GM12878 (cell line): ENCODE results near the gene INPP1. TPM values are rescaled to one million over a fixed set of nuclear protein-coding genes. Genes with fewer than 3 reads are reported as not detected.

Experiments used
- ATAC-seq: fragments of 200-7000 bp; cut with Tn5 transposase; 3 replicates; pipeline ENCODE4 v1.9.1; 2020; ENCODE audit warnings: mild to moderate bottlenecking, moderate library complexity
- BruUV-seq: library from RNA; stranded (reverse); fragments of 400-500 nt; replicated peaks from 2 replicates; lab custom pipeline; 2021; lab: Mats Ljungman, UMichigan
- CTCF ChIA-PET: fragments of 300-600 bp; sonication (Branson Sonifier 250); formaldehyde crosslinking; extraction: SDS; loops from one replicate; lab custom pipeline; 2021; ENCODE audit warnings: inconsistent platforms; lab: Yijun Ruan, JAX
- POLR2A ChIA-PET: fragments of 350-600 bp; formaldehyde crosslinking; extraction: SDS; loops from one replicate; lab custom pipeline; 2021; ENCODE audit warnings: inconsistent platforms; lab: Charles Lee
- RAD21 ChIA-PET: fragments of 300-600 bp; sonication (Branson Sonifier 250); formaldehyde crosslinking; loops from one replicate; lab custom pipeline; 2023; ENCODE audit warnings: antibody characterized with exemption; ENCODE audit not compliant: unreplicated experiment; lab: Charles Lee
- SMC1A ChIA-PET: fragments of 300-600 bp; sonication (Branson Sonifier 250); formaldehyde crosslinking; loops from one replicate; lab custom pipeline; 2023; ENCODE audit not compliant: unreplicated experiment, uncharacterized antibody; lab: Charles Lee
- DNase-seq: peaks from one replicate; pipeline ENCODE4 v3.0.0-alpha.2; 2011; ENCODE audit warnings: low read depth, low spot score
- FAIRE-seq: peaks from 3 replicates; lab custom pipeline; 2011; peaks lifted over from hg19 to GRCh38; lab: Jason Lieb, UNC
- H2AFZ ChIP-seq: 2 replicates; pipeline ENCODE4 v1.6.0; 2011; ENCODE audit warnings: low read depth, low read length, control low read depth; ENCODE audit not compliant: control insufficient read depth
- H3K27ac ChIP-seq: 2 replicates; pipeline ENCODE4 v1.5.1; 2011; ENCODE audit warnings: control low read depth; ENCODE audit not compliant: control insufficient read depth, insufficient read depth
- H3K27me3 ChIP-seq, 2 experiments: replicated peaks in 1 of 2; 2 replicates each; pipeline versions ENCODE4 v1.6.0 to v1.6.1; 2011; ENCODE audit warnings: low read length in 1 of 2; ENCODE audit not compliant: control insufficient read depth in 2 of 2, insufficient read depth in 2 of 2
- H3K36me3 ChIP-seq, 2 experiments: 2 replicates each; pipeline ENCODE4 v1.5.1; 2011; ENCODE audit warnings: low read length in 1 of 2; ENCODE audit not compliant: control insufficient read depth in 2 of 2, insufficient read depth in 2 of 2
- H3K4me1 ChIP-seq: 2 replicates; pipeline ENCODE4 v1.6.1; 2011; ENCODE audit warnings: mild to moderate bottlenecking, low read length, moderate library complexity, mixed read lengths; ENCODE audit not compliant: control insufficient read depth, insufficient read depth
- H3K4me2 ChIP-seq: 2 replicates; pipeline ENCODE4 v1.6.0; 2011; ENCODE audit warnings: control low read depth; ENCODE audit not compliant: control insufficient read depth, insufficient read depth
- H3K4me3 ChIP-seq: fragments of 200-600 bp; sonication (generic); 2 replicates; pipeline ENCODE4 v1.5.1; 2016
- H3K79me2 ChIP-seq: 2 replicates; pipeline ENCODE4 v1.6.0; 2011; ENCODE audit warnings: low read length; ENCODE audit not compliant: control insufficient read depth, insufficient read depth
- H3K9ac ChIP-seq: 2 replicates; pipeline ENCODE4 v1.8.0; 2011; ENCODE audit warnings: low read length, control low read depth, mixed read lengths; ENCODE audit not compliant: control insufficient read depth, insufficient read depth
- H3K9me3 ChIP-seq: replicated peaks from 3 replicates; pipeline ENCODE4 v1.5.1; 2011; ENCODE audit warnings: mild to moderate bottlenecking, low read length; ENCODE audit not compliant: control insufficient read depth, insufficient read depth
- H4K20me1 ChIP-seq: 2 replicates; pipeline ENCODE4 v1.6.0; 2011; ENCODE audit not compliant: control insufficient read depth, insufficient read depth
- E4F1 ChIP-seq: fragments of 450-650 bp; IDR thresholded peaks from 2 replicates; pipeline ENCODE4 v1.6.1; 2018; ENCODE audit warnings: borderline replicate concordance, mild to moderate bottlenecking; ENCODE audit not compliant: partially characterized antibody
- EGR1 ChIP-seq, 2 experiments: IDR thresholded peaks; 1 replicate in 1 of 2; 2 replicates in 1 of 2; pipeline ENCODE4 v1.6.1; 2011 to 2012; ENCODE audit warnings: low read depth in 2 of 2, low read length in 2 of 2, borderline replicate concordance in 1 of 2, mild to moderate bottlenecking in 1 of 2, moderate library complexity in 1 of 2
- FOXK2 ChIP-seq: fragments of 450-650 bp; IDR thresholded peaks from 2 replicates; pipeline ENCODE4 v1.6.1; 2017; ENCODE audit warnings: mild to moderate bottlenecking, moderate library complexity
- GATAD2B ChIP-seq: fragments of 450-650 bp; conservative IDR thresholded peaks from 2 replicates; pipeline ENCODE4 v1.6.1; 2017; ENCODE audit warnings: low read depth, mild to moderate bottlenecking, moderate library complexity
- HSF1 ChIP-seq: fragments of 150-350 bp; IDR thresholded peaks from 2 replicates; pipeline ENCODE4 v1.6.1; 2014; ENCODE audit warnings: mild to moderate bottlenecking, low read depth, low read length
- IKZF1 ChIP-seq: fragments of 450-650 bp; conservative IDR thresholded peaks from 2 replicates; pipeline ENCODE4 v1.6.1; 2017; ENCODE audit warnings: antibody characterized with exemption, mild to moderate bottlenecking
- MYC ChIP-seq: IDR thresholded peaks from 2 replicates; pipeline ENCODE4 v1.6.1; 2011; ENCODE audit warnings: mild to moderate bottlenecking, low read length, moderate library complexity, inconsistent platforms; ENCODE audit not compliant: insufficient read depth, insufficient replicate concordance, insufficient read length, severe bottlenecking
- PBX3 ChIP-seq: IDR thresholded peaks from 2 replicates; pipeline ENCODE4 v1.6.1; 2011; ENCODE audit warnings: mild to moderate bottlenecking, low read depth, low read length, moderate library complexity; ENCODE audit not compliant: insufficient replicate concordance
- POU2F2 ChIP-seq: IDR thresholded peaks from 3 replicates; pipeline ENCODE4 v1.6.1; 2011; ENCODE audit warnings: low read depth, mild to moderate bottlenecking, low read length, borderline replicate concordance
- SMAD1 ChIP-seq: fragments of 450-650 bp; IDR thresholded peaks from 2 replicates; pipeline ENCODE4 v1.6.1; 2018; ENCODE audit warnings: mild to moderate bottlenecking, low read depth; ENCODE audit not compliant: partially characterized antibody
- SRF ChIP-seq, 2 experiments: IDR thresholded peaks; 2 replicates each; pipeline ENCODE4 v1.6.1; 2011; ENCODE audit warnings: low read depth in 2 of 2, low read length in 2 of 2, mild to moderate bottlenecking in 1 of 2, moderate library complexity in 1 of 2
- STAT3 ChIP-seq: IDR thresholded peaks from 2 replicates; pipeline ENCODE4 v1.6.1; 2011; ENCODE audit warnings: low read depth, low read length, improper control_type of control experiment
- ZBTB4 ChIP-seq: fragments of 450-650 bp; formaldehyde crosslinking; IDR thresholded peaks from 2 replicates; pipeline ENCODE4 v1.4.0; 2022; ENCODE audit warnings: mild to moderate bottlenecking, moderate library complexity
- ZNF217 ChIP-seq: fragments of 450-650 bp; IDR thresholded peaks from 2 replicates; pipeline ENCODE4 v1.6.1; 2017; ENCODE audit warnings: antibody characterized with exemption, mild to moderate bottlenecking
- WGBS: methylation state at CpG from one replicate; pipeline ENCODE4 v1.1.6; 2016; ENCODE audit warnings: low lambda C conversion rate; ENCODE audit not compliant: insufficient replicate concordance, insufficient coverage; ENCODE audit errors: missing lambda C conversion rate; 5-methylcytosine and 5-hydroxymethylcytosine counted together
- in situ Hi-C: fragments of 300-500 bp; cut with MboI; formaldehyde crosslinking; loops from 9 replicates; pipeline ENCODE4 v1.14.3; 2018; ENCODE audit warnings: mixed read lengths
- intact Hi-C: fragments of 100-400 bp; cut with micrococcal nuclease; formaldehyde crosslinking; loops from one replicate; pipeline ENCODE4 v1.14.2; 2022; ENCODE audit not compliant: unreplicated experiment
- polyA plus RNA-seq, 11 experiments: library from polyadenylated mRNA; depleted of rRNA in 4 of 11; unstranded in 6 of 11; stranded (reverse) in 5 of 11; fragments of >200 nt; fragmentation: Nextera tagmentation in 4 of 11; fragmentation: Illumina TruSeq in 1 of 11; extraction: Ambion mirVana in 4 of 11; extraction: Trizol in 1 of 11; gene quantifications; 1 replicate in 1 of 11; 2 replicates in 10 of 11; pipeline versions ENCODE4 v1.2.1 to v1.2.3, GENCODE V29; 2011 to 2016; ENCODE audit warnings: inconsistent platforms in 2 of 11, missing spikeins in 2 of 11, low read depth in 1 of 11
- total RNA-seq, 4 experiments: library from RNA; depleted of rRNA in 3 of 4; stranded (reverse); fragments of >200 nt in 3 of 4; fragmentation: Illumina TruSeq in 1 of 4; extraction: Trizol in 1 of 4; gene quantifications; 2 replicates each; pipeline versions ENCODE4 v1.2.1 to v1.2.3, GENCODE V29; 2013 to 2021

The INPP1 gene
- total and polyA plus RNA-seq, 10 of the 15 experiments (the other 5 are each of a cell fraction or from before 2014, with no cell fraction given), result 3.3 to 17.9 (median 11.1) TPM

GRCh38 chr2:190355968-190356644, 12.7 kb downstream of the INPP1 start:
- no peak overlapping the region for H3K4me2 ChIP-seq
- SMC1A ChIA-PET, result interaction anchor here (1.2 to 5.3 kb wide), 6 partner anchors 9 to 326 kb away, joined by 3 to 46 read pairs (median 5); partner anchors contain the start of gene INPP1
- no peak overlapping the region for H3K4me3 ChIP-seq
- DNase-seq, result no peak
- no peak overlapping the region for H3K9ac ChIP-seq
- H3K36me3 ChIP-seq, result no peaks in the 10 kb centered on the region
- H4K20me1 ChIP-seq, result no peaks in the 10 kb centered on the region
- no peaks in the 10 kb centered on the region for H3K27me3 ChIP-seq
- TF ChIP-seq EGR1 (IDR thresholded peaks at IDR 0.05; ENCODE audit: borderline replicate concordance in 1 of 2, low read depth in 2 of 2, low read length in 2 of 2) (no peak), STAT3 (no peak), E4F1 (no peak), GATAD2B (no peak), FOXK2 (no peak), SMAD1 (no peak), IKZF1 (no peak), POU2F2 (no peak), ZBTB4 (CRISPR knock-in tag) (no peak), SRF (IDR thresholded peaks at IDR 0.05; ENCODE audit: low read depth in 2 of 2, low read length in 2 of 2) (no peak), PBX3 (no peak), ZNF217 (no peak), HSF1 (no peak), MYC (no peak)
- no peak for ATAC-seq
- H3K4me1 ChIP-seq, result peaks cover 8% of the 10 kb centered on the region
- no peak overlapping the region for H3K27ac ChIP-seq
- RAD21 ChIA-PET, result interaction anchor here (0.7 to 1.3 kb wide), 3 partner anchors 12 to 16 kb away, joined by 3 to 4 read pairs (median 3); no protein-coding TSS in a partner anchor
- no peak for FAIRE-seq
- H3K9me3 ChIP-seq, result no peaks in the 10 kb centered on the region
- H3K79me2 ChIP-seq, result peaks cover 5% of the 10 kb centered on the region
- CTCF ChIA-PET, result interaction anchor here (0.9 to 5.0 kb wide), 3 partner anchors 8 to 228 kb away, joined by 3 to 45 read pairs (median 4); partner anchors contain the start of gene INPP1
- H2AFZ ChIP-seq, result no peak overlapping the region
- BruUV-seq, result no TSS peak
- in situ Hi-C loops (no loop called here), intact Hi-C loops (no loop called here)
- POLR2A ChIA-PET, result interaction anchor here (0.7 to 2.1 kb wide), 3 partner anchors 10 to 12 kb away, joined by 3 to 9 read pairs (median 3); no protein-coding TSS in a partner anchor
- 82% methylated on average over 6 of the region's 6 CpGs for WGBS
